ELR (cell line): ENCODE measurements around the gene SUPT4H1.

ENCODE experiments used
- DNase-seq: peaks from one replicate; pipeline ENCODE4 v3.0.0-alpha.2; 2015; ENCODE audit warnings: low read depth

Gene SUPT4H1

GRCh38 chr17:58339755-58340404 is 12.1 kb downstream of the SUPT4H1 start:
- no peak for DNase-seq

- peak; percentile 86 for DNase-seq
Measured at GRCh38 chr17:58338841-58339754, 12.9 kb downstream of the SUPT4H1 start.

GRCh38 chr17:58338454-58338840 is 13.6 kb downstream of the SUPT4H1 start:
- no peak for DNase-seq

GRCh38 chr17:58337600-58338453 is 14.2 kb downstream of the SUPT4H1 start:
- DNase-seq, result peak; percentile 91

GRCh38 chr17:58337210-58337599 is 14.8 kb downstream of the SUPT4H1 start:
- DNase-seq, result no peak

- no peak for DNase-seq
Measured at GRCh38 chr17:58336456-58337209, 15.4 kb downstream of the SUPT4H1 start.

GRCh38 chr17:58335779-58336455 is 16.1 kb downstream of the SUPT4H1 start:
- peak; percentile 43 for DNase-seq

GRCh38 chr17:58335061-58335731 is 16.8 kb downstream of the SUPT4H1 start:
- no peak for DNase-seq

- no peak for DNase-seq
Measured at GRCh38 chr17:58334661-58335060, 17.3 kb downstream of the SUPT4H1 start.

GRCh38 chr17:58334256-58334655 is 17.7 kb downstream of the SUPT4H1 start:
- no peak for DNase-seq

- DNase-seq, result no peak
Measured at GRCh38 chr17:58333736-58334207, 18.2 kb downstream of the SUPT4H1 start.

GRCh38 chr17:58332778-58333735 is 18.9 kb downstream of the SUPT4H1 start:
- no peak for DNase-seq

GRCh38 chr17:58331815-58332777 is 19.9 kb downstream of the SUPT4H1 start:
- DNase-seq, result no peak

- DNase-seq, result peak; percentile 61
Measured at GRCh38 chr17:58330997-58331814, 20.8 kb downstream of the SUPT4H1 start.

- no peak for DNase-seq
Measured at GRCh38 chr17:58330538-58330996, 21.4 kb downstream of the SUPT4H1 start.

- no peak for DNase-seq
Measured at GRCh38 chr17:58329810-58330537, 22.0 kb downstream of the SUPT4H1 start.
